T-helper 22 cell (primary cell): ENCODE results near the gene CHMP3.
"Not testable (repeated sequence)": the region's sequence is repeated elsewhere in the genome, so short reads cannot be mapped to it uniquely, and the experiment has no call there.

Experiments
- DNase-seq: peaks from one replicate; pipeline ENCODE4 v3.0.0-alpha.2; 2020; ENCODE audit warnings: low read depth

CHMP3 gene

DNA sequence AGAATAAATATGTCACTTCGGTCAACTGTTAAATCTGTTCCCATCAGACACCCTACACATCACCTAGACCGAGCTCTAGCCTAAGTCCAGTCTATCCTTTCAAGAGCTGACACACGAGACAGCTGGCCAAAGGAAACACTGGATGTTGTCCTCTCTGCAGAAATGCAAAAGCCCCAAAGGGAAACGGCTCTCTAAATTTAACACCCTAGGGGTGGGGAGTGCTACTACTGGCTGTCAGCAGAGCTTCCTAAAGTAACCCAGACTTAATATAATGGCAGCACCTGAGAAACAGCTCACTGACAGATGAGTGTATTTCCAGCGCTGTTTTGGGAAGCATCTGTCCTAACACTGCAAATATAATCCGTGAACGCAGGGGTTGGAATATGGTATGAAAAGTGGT lies 55.6 kb downstream of the CHMP3 start:
- DNase-seq, result no peak

DNA sequence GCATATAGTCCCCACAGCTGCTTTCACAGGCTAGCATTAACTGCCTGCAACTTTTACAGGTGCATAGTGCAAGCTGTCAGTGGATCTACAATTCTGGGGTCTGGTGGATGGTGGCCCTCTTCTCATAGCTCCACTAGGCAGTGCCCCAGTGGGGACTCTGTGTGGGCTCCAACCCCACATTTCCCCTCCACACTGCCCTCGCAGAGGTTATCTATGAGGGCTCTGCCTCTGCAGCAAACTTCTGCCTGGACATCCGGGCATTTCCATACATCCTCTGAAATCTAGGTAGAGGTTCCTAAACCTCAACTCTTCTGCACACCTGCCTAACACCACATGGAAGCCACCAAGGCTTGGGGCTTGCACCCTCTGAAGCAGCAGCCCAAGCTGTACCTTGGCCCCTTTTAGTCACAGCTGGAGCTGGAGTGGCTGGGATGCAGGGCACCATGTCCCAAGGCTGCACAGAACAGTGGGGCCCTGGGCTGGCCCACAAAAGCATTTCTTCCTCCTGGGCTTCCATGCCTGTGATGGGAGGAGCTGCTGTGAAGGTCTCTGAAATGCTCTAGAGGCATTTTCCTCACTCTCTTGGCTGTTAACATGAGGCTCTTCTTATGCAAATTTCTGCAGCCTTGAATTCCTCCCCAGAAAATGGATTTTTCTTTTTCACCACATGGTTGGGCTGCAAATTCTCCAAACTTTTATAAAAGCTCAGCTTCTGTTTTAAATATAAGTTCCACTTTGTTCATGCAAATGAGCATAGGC lies 62.7 kb downstream of the CHMP3 start:
- no peak for DNase-seq

DNA sequence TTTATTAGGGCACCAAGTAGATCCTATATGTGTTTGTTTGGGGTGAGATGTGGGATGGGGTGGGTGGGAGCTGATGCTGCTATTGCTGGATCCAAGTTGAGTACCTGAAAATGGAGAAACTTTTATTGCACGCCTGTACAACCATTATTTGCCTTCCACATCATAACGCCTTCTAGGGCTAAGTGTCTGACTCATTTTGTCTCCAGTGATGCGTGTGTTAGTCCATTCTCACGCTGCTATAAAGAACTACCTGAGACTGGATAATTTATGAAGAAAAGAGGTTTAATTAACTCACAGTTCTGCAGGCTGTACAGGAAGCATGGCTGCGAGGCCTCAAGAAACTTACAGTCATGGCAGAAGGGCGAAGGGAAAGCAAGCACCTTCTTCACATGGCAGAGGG lies 63.9 kb downstream of the CHMP3 start:
- DNase-seq, result no peak

DNA sequence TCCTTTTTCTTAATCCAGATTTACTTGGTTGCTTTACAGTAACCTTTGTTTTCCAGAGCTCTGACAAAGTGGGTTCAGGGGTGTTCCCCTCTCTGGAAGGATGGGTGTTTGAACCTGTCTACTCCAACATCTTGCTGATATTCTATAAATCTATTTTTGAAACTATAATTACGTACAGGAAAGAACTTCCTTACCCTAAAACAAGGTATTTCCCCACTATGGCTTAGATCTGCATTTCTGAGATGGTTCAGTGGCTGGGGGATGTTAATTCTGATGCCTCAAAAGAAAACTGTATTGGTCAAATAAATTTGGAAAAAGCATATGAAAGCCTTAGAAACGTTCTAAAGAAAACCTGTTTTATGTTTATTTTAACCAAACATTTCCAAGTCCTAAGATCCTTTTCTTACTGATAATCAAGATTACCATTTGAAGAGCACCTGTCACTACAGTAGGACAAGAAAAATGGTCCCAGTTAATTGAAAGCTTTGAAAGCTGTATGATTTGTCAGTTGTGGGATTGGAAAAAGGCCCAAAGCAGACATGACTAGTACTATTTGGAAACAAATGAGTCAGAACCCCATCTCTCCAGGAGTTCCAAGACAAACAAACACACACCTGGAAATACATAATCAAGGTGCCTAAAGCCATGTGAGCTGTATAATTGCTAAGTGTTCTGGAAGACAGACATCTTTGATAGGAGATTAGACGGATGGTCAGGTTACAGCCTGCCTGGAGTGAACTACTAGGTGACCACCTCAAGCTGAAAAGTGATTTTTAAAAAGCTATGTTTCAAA lies 64.6 kb downstream of the CHMP3 start:
- DNase-seq, result no peak

DNA sequence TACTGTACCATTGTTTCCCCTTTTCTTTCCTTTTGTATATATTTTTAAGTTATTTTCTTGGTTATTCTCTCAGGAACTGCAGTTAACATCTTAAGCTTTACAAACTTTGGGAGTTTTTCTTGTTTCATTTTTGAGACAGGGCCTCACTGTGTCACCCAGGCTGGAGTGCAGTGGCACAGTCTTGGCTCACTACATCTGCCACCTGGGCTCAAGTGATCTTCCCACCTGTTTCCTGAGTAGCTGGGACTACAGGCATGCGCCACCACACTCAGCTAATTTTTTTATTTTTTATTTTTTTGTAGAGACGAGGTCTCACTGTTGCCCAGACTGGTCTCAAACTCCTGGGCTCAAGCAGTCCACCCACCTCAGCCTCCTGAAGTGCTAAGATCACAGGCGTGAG lies 66.9 kb downstream of the CHMP3 start:
- not testable (repeated sequence) for DNase-seq

DNA sequence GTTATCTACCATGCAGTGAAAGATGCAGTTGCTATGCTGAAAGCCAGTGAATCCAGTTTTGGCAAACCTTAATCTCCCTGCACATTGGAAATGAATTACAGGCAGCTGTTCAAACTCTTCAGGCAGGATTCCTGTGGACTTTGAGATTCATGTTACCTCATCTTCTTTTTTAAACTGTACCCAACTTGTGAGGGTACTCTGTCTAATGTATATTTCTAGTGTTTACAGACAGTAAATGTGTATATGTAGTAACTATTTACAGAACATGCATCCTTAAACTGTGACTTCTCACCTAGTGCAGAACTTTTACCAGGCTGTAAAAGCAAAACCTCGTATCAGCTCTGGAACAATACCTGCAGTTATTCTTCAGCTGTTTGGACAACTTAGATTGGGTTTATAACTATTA lies 71.2 kb downstream of the CHMP3 start:
- no peak for DNase-seq

DNA sequence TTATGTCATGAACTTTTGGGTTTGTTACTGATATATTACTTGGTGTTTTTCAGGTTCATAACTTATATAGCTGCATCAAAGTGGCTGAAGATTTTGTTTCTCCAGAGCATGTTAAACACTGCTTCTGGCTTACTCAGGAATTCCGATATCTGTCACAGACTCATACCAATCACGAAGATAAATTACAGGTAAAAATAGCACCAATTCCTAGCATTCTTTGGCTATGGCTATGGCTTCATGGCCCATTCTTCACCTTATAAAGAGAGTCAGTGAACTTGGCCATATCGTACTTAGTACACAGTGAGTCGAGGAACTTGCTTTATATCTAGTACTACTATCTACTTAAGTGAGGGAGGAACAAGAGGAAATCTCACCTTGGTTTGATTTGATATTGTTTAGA lies 72.2 kb downstream of the CHMP3 start:
- DNase-seq, result no peak

DNA sequence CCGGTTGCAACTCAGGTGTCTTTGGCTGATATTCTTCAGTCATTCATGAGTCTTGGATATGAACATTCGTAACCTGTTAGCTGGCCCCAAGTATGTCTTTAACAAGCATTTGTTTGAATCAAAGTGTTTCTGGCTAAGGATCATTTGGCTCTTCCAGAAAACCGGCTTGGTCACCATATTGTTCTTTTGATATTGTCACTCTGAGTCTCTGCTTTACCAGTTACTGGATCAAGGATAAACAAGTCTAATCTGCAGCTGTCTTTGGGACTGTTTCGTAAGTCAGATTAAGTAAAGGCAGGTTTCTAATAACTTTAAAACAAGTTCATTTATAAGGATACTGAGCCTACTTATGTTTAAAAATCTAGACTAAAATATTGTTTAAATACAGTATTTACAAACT lies 73.0 kb downstream of the CHMP3 start:
- no peak for DNase-seq

DNA sequence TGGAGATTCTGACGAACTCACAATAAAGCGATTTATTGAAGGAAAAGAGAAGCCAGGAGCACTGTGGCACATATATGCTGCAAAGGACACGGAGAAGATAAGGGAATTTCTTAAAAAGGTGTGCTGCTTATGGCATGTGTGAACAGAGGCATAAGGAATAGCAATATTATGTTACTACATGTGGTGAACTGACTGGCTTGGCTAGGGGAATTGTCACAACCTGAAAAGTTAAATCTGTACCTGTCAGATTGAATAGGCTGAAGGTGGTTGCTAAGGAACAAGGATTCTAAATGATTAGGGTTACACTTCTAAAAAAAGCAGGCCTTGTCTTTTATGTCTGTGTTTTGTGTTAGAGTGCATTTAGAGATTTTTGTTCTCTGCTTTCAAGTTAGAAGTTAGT lies 73.7 kb downstream of the CHMP3 start:
- no peak for DNase-seq

DNA sequence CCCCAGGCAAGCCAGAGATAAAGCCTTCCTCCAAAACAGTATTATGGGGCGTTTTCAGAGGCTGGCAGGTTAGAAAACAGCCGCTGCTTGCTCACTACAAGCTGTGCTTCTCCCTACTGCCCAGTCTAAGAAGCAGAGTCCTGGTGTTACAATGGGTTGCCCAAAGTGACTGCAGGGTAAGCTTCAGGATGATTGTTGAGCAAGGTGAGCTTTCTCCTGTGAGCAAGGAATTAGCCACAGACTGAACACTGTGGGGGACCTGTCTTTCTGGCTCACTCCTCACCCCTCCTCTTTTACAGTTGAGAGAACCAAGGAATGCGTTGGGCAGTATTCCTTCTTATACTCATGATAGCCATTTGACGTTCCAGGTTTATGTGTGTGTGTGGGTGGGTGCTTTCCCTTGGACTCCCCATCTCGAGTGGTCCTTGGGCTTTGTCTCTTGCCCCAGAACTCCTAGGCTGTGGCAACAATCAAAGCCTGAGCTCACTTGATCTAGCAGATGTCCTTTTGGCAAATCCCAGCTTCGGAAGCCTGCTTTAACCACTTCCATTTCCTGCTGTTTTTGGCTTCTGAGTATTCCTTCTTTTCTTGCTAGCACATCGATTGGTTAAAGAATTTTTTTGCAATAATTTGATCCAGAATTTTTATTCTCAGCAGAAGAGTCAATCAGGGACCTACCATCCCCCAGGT lies 74.5 kb downstream of the CHMP3 start:
- no peak for DNase-seq

DNA sequence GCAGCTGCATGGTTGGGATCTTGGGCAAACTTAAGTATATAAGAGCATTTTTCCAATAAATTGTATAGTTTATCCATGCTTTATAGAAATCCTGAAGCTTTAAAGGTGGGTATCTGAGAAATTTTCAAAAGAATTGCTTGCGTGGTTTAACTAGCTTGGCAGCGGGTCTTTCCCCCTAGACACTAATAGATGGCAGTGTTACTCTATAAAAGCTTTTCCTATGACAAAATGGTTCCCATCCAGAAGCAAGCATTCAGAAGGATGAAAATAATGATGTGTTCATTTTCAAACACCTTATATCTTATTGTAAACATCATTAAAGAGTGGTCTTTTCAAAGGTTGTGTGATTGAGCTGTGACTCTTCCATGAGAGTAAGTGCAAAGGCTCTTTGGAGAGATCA lies 76.2 kb downstream of the CHMP3 start:
- DNase-seq, result no peak

DNA sequence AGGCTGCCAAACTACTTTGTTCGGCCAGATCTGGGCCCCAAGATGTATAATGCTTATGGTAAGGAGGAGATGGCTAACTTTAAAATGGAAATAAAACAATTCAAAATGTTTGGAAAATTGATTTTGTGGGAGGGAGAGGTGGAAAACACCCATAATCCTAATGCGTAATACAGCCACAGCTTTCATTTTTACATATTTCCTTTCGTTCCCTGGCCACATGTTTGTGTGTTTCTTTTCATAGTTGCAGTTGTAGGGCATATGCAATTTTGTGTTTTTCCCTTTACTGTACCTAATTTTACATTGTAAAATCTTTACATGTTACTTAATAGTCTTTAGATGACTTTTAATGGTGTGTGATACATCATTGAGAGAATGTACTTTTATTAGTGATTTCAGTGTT lies 77.4 kb downstream of the CHMP3 start:
- no peak for DNase-seq

DNA sequence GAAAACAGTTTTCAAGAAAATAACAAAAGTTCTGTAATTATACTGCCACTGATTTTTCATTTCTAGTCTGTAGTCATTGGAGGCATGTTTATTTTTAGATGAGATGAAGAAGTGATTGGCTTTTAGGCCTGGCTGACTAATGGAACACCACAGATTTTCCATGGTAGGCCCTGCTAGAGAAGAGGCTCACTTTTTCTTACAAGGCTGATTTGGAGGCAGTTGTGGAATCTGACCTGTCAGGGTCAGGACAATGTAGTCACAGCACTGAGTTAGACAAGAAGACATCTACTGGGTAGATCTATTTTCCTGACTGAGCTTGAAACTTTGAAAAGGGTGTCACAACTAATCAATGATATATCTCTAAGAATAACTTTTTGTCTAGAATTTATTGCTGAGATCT lies 78.1 kb downstream of the CHMP3 start:
- no peak for DNase-seq

DNA sequence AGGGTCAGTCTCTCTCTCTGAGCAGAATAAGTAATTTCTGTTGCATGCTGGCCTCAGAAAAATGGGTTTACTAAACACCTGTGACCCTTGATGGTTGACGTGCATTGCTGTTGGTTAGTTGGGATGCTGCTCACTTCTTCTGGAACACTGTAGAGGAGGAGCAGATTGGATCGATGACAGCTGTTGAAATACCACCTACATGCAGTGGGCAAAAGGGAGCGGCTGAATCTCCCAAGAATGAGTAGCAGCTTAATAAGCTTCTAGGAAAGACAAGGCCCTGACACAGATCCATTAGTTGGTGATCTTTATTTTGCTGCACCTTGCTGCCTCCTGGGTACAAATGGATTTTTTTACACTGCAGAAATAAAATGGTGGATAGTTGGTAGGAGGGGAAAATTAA lies 78.9 kb downstream of the CHMP3 start:
- DNase-seq, result no peak

DNA sequence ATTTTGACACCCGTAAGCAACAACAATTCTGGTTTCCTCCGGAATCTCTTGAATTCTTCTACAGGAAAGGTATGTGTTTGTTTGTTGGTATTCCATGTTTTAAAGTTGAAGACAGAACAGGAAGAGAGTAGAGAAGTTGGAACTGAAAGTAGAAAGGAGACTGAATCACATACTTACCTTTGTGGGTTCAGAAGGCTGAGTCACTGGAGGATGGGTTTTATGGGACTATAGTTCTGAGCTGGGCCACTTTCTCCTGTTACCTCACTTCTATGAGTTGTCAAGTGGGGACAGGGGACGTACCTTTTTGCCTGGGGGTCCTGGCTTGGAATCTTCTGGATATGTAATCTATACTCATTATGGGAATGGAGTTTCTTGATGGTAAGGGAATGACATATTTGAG lies 81.2 kb downstream of the CHMP3 start:
- no peak for DNase-seq

DNA sequence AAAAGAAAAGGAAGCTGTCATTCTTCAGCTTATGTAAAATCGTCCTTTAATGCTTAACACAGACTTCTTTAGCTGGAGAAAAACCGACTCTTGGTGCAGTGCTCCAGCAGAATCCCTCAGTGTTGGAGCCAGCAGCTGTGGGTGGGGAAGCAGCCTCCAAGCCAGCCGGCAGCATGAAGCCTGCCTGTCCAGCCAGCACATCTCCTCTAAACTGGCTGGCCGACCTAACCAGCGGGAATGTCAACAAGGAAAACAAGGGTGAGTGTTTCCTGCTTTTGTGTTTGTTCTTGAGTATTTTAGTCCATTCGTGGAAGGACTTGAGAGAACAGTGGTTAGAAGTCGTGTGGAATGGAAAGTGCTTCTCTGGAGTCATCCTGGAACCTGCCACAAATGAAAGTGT lies 83.1 kb downstream of the CHMP3 start:
- no peak for DNase-seq

DNA sequence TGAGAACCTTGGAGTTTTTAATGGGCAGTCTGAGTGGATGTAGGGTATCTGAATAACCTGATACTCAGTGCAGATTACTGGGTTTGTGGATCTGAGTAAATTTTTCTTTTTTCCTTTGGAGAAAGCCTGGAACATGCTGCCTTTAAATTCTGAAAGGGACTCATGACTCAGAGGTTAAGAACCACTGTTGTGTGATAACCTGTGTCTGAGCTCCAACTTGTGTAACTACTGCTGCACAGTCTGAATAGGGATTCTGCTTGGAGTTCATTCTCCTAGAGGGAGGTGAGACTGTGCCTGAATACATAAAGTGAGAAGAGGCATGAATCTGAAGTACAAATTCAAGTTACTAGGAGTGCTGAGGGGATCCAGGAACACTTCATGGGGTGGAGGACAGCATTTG lies 85.9 kb downstream of the CHMP3 start:
- no peak for DNase-seq

DNA sequence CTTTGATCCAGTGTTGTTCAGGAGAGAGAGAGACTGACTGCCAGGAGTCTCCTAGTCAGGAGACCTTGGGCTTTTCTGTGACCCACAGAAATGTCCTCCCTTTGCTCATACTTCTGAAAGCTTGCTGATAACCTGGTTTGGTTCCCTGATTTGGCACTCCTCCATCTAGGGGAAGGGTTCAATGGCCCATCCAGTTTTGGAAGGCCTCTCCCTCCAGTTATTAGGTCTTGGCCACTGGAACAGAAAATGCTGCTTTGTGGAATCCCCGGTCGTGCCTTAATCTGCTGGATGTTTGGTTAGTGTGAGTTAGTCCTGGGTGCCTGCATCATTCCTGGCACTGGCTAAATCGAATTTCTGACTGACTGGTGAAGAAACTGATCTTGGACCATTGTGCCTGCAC lies 86.3 kb downstream of the CHMP3 start:
- no peak for DNase-seq

DNA sequence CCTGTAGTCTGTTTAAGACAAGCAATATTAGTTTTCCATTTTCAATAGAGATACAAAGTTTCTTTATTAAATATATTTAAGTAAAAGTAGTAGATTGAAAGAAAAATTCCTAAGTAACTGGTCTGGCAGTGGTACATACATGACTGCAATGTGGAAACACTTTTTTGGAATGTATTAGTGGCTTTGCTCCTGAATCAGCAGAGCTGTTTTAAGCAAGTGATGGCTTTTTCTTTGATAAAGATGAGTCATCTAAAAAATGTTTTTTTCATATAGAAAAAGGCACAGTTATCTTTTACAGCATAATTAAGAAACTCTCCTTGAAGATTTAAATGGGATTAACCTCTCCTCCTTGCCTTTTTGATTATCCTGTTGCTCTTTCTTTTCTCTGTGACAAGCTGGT lies 87.2 kb downstream of the CHMP3 start:
- no peak for DNase-seq

DNA sequence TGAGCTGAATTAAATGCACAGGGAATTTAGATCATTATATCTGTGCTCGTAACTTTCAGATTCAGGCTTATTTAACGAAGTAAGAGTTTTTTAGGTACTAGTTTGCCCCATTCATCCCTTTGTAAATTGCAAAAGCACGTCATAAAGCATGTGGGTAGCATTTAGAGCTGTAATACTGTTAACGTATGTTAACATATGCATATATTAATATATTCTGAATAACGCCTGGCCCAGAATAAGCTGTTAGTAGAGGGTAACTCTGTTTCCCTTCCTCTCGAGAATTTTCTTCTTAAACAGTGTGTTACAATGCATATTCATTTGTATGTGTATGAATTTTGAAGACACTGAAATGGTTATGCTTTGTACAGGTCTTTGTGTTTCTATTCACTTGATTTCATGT lies 91.6 kb downstream of the CHMP3 start:
- no peak for DNase-seq

DNA sequence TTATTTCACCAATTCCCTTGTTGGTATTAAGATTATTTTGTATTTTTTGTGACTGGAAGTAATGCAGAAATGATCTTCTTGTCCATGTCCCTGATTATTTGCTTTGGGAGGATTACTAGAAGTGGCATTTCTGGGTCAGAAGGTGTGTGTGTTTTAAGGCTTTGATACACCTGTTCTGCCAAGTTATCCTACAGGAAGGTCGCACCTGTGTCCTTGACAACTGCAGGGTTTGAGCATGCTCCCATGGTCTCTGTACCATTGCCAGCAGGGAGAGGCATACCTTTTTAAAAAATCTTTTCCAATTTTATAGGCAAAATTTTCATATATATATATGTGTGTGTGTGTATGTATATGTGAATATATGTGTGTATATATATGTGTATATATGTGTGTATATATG lies 92.4 kb downstream of the CHMP3 start:
- DNase-seq, result no peak

DNA sequence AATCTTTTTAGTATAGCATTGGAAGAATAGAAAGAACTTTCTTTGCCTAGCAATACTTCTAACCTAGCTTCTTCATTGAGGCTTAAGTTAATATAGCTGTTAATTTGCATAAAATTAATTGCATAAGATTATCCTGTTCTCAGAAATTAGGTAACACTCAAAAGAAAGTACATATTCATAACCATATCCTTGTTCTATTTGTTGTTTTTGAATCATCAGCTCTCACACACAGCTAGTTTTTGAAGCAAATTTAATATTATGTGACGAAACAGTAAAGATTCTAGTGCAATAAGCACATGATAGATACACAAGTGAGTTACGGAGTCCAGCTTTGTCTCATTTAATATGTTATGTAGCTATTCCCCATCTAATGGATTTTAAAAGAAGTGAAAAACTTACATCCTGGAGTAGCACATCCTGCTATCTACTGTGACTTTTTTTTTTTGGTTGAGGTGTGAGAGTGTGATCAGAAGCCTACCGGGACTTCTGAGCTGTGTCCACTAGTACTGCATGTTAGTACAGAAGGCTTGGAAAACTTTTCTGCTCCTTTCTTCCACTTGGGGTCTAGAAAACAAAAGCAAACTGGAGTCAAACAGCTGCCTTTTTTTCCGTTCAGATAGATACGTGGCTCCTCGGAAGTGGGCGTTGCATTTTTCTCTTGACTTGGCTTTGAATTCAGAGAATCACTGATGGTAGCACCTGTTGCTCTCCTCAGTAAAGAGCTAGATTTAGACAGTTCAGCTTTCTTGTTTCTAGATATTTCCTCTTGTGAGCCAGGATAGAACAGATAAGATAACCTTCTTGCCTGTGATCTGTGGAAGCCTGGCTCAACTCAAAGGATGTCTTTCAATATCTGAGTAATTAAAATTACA lies 94.8 kb downstream of the CHMP3 start:
- DNase-seq, result no peak
